Measurements from ENCODE around the gene C1orf35. TPM values are rescaled to one million over a fixed set of nuclear protein-coding genes. Genes with fewer than 3 reads are reported as not detected.

C1orf35 gene
- total and polyA plus RNA-seq, 2 of the 8 experiments (the other 6 are each of a cell fraction or from before 2014, with no cell fraction given), result 18.6 to 19.9 TPM

DNA sequence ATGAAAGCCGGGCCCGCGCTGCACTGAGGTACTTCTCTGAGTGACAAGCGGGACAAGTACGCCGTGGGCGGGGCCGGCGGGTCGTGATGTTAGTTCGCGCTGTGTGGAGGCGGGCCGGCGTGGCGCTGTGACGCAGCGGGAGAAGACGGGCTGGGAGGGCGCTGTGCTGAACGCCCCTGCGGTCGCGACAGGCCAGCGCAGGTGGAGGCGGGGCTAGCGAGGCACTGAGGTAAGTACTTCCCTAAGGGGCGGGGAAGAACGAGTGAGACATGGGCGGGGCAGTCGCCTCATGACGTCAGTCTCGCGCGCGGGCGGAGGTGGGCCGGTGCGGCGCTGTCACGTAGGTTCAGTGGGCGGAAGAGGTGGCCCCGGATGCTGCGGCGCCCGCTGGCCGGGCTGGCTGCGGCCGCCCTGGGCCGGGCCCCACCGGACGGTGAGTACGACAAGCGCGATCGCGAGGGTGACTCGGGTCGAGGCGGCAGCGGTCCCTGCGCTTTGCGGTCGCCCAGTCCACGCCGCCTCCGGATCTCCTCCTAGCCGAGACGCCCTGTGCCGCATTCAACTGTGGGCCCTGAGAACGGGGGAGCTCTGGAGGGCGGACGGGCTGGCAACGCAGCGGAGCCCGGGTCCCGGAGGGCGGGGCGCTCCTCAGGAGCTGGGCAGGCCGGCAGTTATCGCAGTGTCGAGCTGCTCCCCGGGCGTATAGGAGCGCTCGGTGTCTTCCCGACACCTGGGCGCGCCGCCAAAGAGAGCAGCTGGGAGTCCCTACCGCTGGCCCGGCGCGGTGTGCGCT is 37.0 kb upstream of the C1orf35 start, which contains the start of gene GUK1 (continued):
- TF ChIP-seq SIN3A (conservative IDR thresholded peaks at IDR 0.05 in 1 of 2, IDR thresholded peaks at IDR 0.05 in 1 of 2; ENCODE audit: low read depth in 1 of 2, low read length in 2 of 2), result peak in 1 of 2 experiments; percentile 83; a peak in 1 of 4 replicates
- TF ChIP-seq GTF2F1 (IDR thresholded peaks at IDR 0.05; ENCODE audit: borderline replicate concordance, low read depth, low read length), result no peak
- no peak for TF ChIP-seq FOSL1 (IDR thresholded peaks at IDR 0.05; ENCODE audit: insufficient read depth, low read depth, low read length)
- TF ChIP-seq CBX8 (IDR thresholded peaks at IDR 0.05; ENCODE audit: borderline replicate concordance, low read depth, low read length), result no peak
- no peak for TF ChIP-seq GABPA (IDR thresholded peaks at IDR 0.05; ENCODE audit: borderline replicate concordance, insufficient read depth, low read length)
- peak in 1 of 3 experiments; percentile 17; a peak in 2 of 4 replicates for TF ChIP-seq CTCF (IDR thresholded peaks at IDR 0.05; ENCODE audit: control extremely low read depth in 1 of 3, insufficient read depth in 1 of 3, low read depth in 1 of 3, low read length in 3 of 3)
